ENCODE measurements around the gene AK1.
A peak's percentile ranks its signal among the peaks of the same experiment; 100 is the strongest.

The AK1 gene

DNA sequence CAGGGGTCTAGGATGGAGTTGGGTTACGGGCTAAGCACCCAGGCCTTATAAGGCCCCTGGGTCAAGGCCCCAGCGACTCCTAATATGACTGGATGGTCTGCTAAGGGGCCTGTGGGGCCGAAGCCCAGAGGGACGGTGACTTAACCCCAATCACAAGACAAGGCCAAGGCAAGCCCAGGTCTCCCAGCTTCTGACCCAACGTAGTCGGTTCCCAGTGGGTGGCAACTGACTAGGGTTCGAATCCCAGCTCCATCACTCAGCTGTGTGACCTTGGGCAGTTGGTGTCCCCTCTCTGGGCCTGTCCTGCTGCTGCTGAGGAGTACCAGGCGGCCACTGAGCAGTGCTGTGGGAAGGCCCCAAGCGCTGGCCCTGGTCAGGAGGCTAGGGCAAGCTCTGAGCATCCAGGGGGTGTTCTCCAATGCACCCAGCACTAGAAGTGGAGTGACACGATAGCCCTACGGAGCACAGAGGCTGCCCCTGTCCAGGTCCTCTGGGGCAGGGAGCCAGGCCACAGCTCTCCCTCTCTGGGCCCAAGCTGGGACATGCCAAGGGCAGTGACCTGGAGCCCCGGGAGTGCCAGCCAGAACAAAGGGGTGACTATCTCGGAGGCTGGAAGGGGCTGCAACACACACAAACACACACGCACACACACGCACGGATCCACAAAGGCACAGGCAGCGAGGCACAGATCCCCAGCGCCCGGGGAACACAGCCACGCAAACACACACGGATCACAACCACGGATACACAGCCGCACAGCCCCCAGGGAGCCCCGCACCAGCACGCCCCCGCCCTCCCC, 512 bp downstream of the AK1 start:
- TF ChIP-seq, protein P1, sequence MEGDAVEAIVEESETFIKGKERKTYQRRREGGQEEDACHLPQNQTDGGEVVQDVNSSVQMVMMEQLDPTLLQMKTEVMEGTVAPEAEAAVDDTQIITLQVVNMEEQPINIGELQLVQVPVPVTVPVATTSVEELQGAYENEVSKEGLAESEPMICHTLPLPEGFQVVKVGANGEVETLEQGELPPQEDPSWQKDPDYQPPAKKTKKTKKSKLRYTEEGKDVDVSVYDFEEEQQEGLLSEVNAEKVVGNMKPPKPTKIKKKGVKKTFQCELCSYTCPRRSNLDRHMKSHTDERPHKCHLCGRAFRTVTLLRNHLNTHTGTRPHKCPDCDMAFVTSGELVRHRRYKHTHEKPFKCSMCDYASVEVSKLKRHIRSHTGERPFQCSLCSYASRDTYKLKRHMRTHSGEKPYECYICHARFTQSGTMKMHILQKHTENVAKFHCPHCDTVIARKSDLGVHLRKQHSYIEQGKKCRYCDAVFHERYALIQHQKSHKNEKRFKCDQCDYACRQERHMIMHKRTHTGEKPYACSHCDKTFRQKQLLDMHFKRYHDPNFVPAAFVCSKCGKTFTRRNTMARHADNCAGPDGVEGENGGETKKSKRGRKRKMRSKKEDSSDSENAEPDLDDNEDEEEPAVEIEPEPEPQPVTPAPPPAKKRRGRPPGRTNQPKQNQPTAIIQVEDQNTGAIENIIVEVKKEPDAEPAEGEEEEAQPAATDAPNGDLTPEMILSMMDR (IDR thresholded peaks at IDR 0.05; ENCODE audit: low read depth, low read length): no peak
- Histone ChIP-seq H3K4me1 (peaks cover 4% of the 10 kb centered on the region), H3K36me3 (peaks cover 4% of the 10 kb centered on the region; the same call in 1 of the 2 replicates), H3K4me3 (ENCODE audit: low read depth, low read length) (peak overlapping the region; percentile 74), H3K27me3 (no peaks in the 10 kb centered on the region), H3K9me3 (no peaks in the 10 kb centered on the region)
- no peak for DNase-seq

DNA sequence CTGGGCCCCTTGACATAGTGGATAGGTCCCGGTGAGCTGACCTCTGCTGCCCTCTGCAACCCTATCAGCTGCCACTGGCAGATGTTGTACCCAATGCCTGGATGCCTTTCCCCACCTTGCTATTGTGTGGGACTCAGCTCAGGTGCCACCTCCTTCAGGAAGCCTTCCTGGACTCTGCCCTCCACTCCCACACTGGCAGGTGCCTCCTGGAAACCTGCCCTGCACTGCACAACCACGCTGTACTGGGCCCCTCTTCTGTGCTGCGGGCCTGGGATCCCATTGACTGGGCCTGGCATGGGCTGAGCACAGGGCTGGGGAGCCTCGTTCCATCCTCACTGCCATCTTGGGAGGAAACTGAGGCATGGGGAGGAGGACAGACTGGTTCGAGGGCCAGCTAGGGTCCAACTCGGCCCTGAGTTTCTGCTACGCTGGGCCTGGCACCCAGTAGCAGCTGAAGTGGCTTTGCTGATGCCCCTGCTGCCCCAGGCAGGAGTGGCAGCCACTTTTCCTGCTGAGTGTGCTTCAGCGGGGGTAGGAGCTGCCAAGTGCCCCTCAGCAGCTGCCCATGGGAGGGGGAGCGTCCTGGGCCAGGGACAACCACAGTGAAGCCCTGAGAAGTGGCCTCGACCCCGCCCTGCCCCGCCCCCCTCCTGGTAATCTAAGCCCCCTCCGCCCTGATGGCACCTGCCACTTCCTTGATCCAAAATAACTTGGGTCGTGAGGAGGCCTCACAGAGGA, 1.3 kb downstream of the AK1 start:
- Histone ChIP-seq H3K36me3 (peaks cover 4% of the 10 kb centered on the region; the same call in 1 of the 2 replicates), H3K4me1 (peaks cover 4% of the 10 kb centered on the region), H3K9me3 (no peaks in the 10 kb centered on the region), H3K27me3 (no peaks in the 10 kb centered on the region), H3K4me3 (ENCODE audit: low read depth, low read length) (no peak overlapping the region)
- no peak for DNase-seq
- TF ChIP-seq, protein P1 (IDR thresholded peaks at IDR 0.05; ENCODE audit: low read depth, low read length): no peak

DNA sequence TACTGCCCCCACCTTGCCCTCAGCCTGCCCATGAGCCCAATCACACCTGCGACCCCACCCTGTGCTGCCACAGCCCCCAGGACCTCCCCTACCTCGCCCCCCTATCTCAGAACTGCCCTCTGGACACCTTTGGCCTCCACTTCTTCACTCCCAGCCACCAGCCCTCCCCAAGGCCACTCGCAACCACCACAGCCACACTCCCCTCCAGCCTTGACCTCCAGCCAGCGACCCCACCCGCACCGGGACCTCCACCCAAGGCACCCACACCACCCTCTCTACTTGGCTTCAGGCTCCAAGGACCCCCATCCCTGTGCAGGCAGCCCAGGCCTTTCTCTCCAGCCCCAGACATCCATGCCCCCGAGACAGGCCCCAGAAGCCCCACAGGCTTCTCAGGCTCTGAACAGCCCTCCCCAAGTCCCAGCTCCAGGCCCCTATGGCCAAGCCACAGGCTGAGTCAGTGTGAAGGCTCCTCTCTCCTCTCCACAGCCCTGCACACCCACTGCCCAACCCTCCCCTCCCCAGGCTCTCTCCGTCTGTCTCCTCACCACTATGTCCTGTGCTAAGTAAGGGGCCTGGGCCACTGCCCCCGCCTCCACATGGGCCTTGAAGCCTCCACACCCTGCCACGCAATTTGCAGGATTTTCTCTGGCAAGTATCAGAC, 2.0 kb downstream of the AK1 start:
- peaks cover 4% of the 10 kb centered on the region; the same call in 1 of the 2 replicates for H3K36me3 ChIP-seq
- DNase-seq: no peak
- no peaks in the 10 kb centered on the region for H3K9me3 ChIP-seq
- H3K4me3 ChIP-seq (ENCODE audit: low read depth, low read length): no peak overlapping the region
- peaks cover 4% of the 10 kb centered on the region for H3K4me1 ChIP-seq
- no peaks in the 10 kb centered on the region for H3K27me3 ChIP-seq
- TF ChIP-seq, protein P1 (IDR thresholded peaks at IDR 0.05; ENCODE audit: low read depth, low read length): no peak

DNA sequence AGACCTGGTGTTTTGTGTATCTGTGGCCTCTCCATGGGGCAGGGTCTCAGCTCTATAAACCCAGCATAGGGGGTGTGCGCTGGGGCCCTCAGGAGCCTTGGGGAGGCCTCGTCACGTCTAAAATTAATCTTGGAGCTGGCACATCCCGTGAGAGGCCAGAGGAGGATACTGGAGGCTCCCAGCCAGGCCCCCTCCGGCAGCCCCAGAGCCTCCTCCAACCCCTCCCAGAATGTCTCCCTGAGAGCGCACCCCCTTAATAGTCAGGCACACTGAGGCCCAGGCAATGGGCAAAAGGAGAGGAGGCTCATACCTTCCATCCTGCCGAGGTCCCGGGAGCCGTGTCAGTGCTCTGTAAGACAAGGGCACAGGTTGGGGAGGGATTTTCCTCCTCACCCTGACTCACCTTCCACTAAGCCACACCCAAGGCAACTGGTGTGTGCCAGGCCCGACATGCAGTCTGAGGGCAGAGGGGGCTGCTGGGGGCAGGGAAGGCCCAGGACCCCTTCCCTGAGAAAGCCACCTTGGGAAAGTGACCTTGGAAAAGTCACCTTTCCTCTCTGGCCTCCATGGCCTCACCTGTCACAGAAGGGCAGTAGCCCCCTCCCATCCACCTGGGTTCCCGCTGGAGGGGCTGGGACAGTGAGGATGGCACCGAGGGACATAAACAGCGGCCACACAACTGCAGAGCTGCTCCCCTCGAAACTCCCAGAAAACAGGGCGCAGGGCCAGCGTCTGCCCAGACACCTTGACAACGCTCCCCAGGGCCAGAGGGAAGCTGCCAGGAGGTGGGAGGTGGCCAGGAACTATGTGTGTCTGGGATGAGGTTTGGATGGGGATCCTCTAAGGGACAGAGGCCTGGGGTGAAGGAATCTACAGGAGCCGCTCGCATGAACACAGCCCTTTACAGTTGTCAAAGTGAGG, 2.9 kb downstream of the AK1 start:
- DNase-seq: no peak
- Histone ChIP-seq H3K4me3 (ENCODE audit: low read depth, low read length) (no peak overlapping the region), H3K9me3 (no peaks in the 10 kb centered on the region), H3K27me3 (no peaks in the 10 kb centered on the region), H3K4me1 (peaks cover 4% of the 10 kb centered on the region), H3K36me3 (peaks cover 4% of the 10 kb centered on the region; the same call in 1 of the 2 replicates)
- TF ChIP-seq, protein P1 (IDR thresholded peaks at IDR 0.05; ENCODE audit: low read depth, low read length): no peak

DNA sequence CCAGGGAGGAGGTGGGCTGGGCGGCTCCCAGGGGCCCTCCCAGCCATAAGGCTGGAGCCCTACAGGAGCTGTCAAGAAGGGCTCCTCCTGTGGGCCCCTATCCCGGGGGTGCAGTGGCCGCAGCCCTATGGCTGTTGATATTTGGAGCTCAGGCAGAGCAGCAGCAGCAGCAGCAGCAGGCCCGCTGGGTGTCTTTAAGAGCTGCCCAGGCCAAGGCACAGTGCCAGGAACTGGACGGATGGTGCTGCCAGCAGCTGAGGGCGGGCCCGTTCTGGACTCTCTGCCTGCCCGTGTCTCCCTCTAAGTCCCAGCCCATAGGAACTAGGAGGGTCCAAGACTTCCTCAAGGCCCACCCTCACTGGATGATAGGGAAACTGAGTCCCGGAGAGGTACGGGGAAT, 3.6 kb downstream of the AK1 start:
- Histone ChIP-seq H3K4me1 (peaks cover 4% of the 10 kb centered on the region), H3K9me3 (no peaks in the 10 kb centered on the region), H3K27me3 (no peaks in the 10 kb centered on the region), H3K4me3 (ENCODE audit: low read depth, low read length) (no peak overlapping the region), H3K36me3 (peaks cover 4% of the 10 kb centered on the region; the same call in 1 of the 2 replicates)
- TF ChIP-seq, protein P1 (IDR thresholded peaks at IDR 0.05; ENCODE audit: low read depth, low read length): no peak
- DNase-seq: peak; percentile 50
